OCI-M2 (cell line): ENCODE measurements around the gene HOATZ.

Experiments used
- DNase-seq: peaks from one replicate; lab custom pipeline; 2025; ENCODE audit not compliant: unreplicated experiment; lab: John Stamatoyannopoulos, UW

The HOATZ gene

GRCh38 chr11:111521135-111521534 lies 6.6 kb downstream of the HOATZ start:
- DNase-seq: no peak

GRCh38 chr11:111522426-111522825 lies 7.8 kb downstream of the HOATZ start:
- no peak for DNase-seq

GRCh38 chr11:111523343-111523742 lies 8.8 kb downstream of the HOATZ start:
- DNase-seq: no peak

- DNase-seq: no peak
These were observed 9.5 kb downstream of the HOATZ start for GRCh38 chr11:111524056-111524455.

GRCh38 chr11:111525456-111525855 lies 10.9 kb downstream of the HOATZ start:
- no peak for DNase-seq

- DNase-seq: no peak
These were observed 11.9 kb downstream of the HOATZ start for GRCh38 chr11:111526501-111526900.

GRCh38 chr11:111527279-111527678 lies 12.7 kb downstream of the HOATZ start:
- no peak for DNase-seq

GRCh38 chr11:111528557-111528956 lies 14.0 kb downstream of the HOATZ start:
- no peak for DNase-seq

GRCh38 chr11:111530091-111530490 lies 15.5 kb downstream of the HOATZ start:
- no peak for DNase-seq

GRCh38 chr11:111531136-111531535 lies 16.6 kb downstream of the HOATZ start:
- DNase-seq: no peak

- DNase-seq: no peak
These were observed 17.2 kb downstream of the HOATZ start for GRCh38 chr11:111531687-111532364.

- DNase-seq: no peak
These were observed 17.8 kb downstream of the HOATZ start for GRCh38 chr11:111532365-111532709.

- no peak for DNase-seq
These were observed 20.7 kb downstream of the HOATZ start for GRCh38 chr11:111535281-111535680.

- DNase-seq: no peak
These were observed 22.8 kb downstream of the HOATZ start for GRCh38 chr11:111537336-111537860.

GRCh38 chr11:111538407-111539114 lies 24.0 kb downstream of the HOATZ start:
- no peak for DNase-seq

- DNase-seq: no peak
These were observed 25.0 kb downstream of the HOATZ start for GRCh38 chr11:111539426-111540113.

- no peak for DNase-seq
These were observed 25.7 kb downstream of the HOATZ start, which contains the start of gene LAYN for GRCh38 chr11:111540114-111540936. Gene LAYN, plus strand, starts transcription at chr11:111540720. Its CDS starts 124 bp downstream, at chr11:111540844.

- no peak for DNase-seq
These were observed 26.3 kb downstream of the HOATZ start for GRCh38 chr11:111540937-111541253.

GRCh38 chr11:111541254-111542061 lies 26.9 kb downstream of the HOATZ start:
- no peak for DNase-seq

- DNase-seq: no peak
These were observed 28.2 kb downstream of the HOATZ start for GRCh38 chr11:111542606-111543275.
